Stimulated activated CD8-positive, alpha-beta memory T cell treated with anti-CD3 and anti-CD28 coated beads, Interleukin-15, amount 100 ng/mL, for 4 hours (primary cell): Measurements from ENCODE around the gene CALB2.

Experiments used
- DNase-seq, 2 donors: peaks; one replicate each; pipeline ENCODE4 v3.0.0-alpha.2; 2020; ENCODE audit warnings: low read depth in 2 of 2

The CALB2 gene

GRCh38 chr16:71426880-71427615, 68.5 kb downstream of the CALB2 start:
- DNase-seq, result no peak

GRCh38 chr16:71428385-71428784, 69.9 kb downstream of the CALB2 start:
- DNase-seq, result no peak

- no peak for DNase-seq
These were observed 70.4 kb downstream of the CALB2 start for GRCh38 chr16:71428883-71429282.

GRCh38 chr16:71429581-71429980, 71.1 kb downstream of the CALB2 start:
- no peak for DNase-seq

GRCh38 chr16:71430744-71431143, 72.2 kb downstream of the CALB2 start:
- DNase-seq, result no peak

- no peak for DNase-seq
These were observed 72.7 kb downstream of the CALB2 start for GRCh38 chr16:71431176-71431575.

GRCh38 chr16:71431991-71432390, 73.5 kb downstream of the CALB2 start:
- DNase-seq, result no peak

- DNase-seq, result no peak
These were observed 74.4 kb downstream of the CALB2 start for GRCh38 chr16:71432906-71433305.

- DNase-seq, result no peak
These were observed 78.0 kb downstream of the CALB2 start for GRCh38 chr16:71436473-71436872.

GRCh38 chr16:71439523-71439922, 81.0 kb downstream of the CALB2 start:
- no peak for DNase-seq
